ENCODE data around the gene ANKK1.

ANKK1 gene

DNA sequence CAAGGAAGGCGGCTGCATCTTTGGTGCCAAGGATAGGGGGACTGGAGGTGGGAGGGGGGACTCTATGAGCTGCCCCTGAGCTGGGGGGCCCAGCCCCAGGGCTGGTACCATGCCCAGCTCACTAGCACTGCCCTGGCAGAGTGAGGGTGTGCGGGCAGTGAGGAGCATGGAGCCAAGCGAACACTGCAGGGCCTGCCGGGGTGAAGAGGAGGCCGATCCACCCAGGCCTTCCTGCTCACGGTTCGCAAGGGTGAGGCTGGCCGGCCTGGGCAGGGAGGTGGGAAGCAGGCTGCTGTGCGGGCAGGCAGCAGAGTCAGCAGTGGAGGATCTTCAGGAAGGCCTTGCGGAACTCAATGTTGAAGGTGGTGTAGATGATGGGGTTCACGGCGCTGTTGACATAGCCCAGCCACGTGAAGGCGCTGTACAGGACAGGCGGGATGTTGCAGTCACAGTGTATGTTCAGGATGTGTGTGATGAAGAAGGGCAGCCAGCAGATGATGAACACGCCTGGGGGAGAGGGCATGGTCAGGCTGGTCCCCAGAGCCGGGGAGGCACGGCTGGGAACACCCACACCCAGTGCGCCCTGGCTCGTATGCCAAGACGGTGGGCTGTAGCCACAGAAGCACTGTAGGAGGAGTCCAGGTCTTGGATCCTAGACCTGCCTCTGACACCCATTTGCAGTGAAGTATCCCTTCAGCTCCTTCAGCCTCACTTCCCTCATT, 23.0 kb downstream of the ANKK1 start:
- DNase-seq (ENCODE audit: low read depth in 2 of 2): no peak

GRCh38 chr11:113411536-113411935, 24.0 kb downstream of the ANKK1 start:
- no peak for DNase-seq (ENCODE audit: low read depth in 2 of 2)

- DNase-seq (ENCODE audit: low read depth in 2 of 2): no peak
Measured at GRCh38 chr11:113412675-113413074, 25.1 kb downstream of the ANKK1 start.

DNA sequence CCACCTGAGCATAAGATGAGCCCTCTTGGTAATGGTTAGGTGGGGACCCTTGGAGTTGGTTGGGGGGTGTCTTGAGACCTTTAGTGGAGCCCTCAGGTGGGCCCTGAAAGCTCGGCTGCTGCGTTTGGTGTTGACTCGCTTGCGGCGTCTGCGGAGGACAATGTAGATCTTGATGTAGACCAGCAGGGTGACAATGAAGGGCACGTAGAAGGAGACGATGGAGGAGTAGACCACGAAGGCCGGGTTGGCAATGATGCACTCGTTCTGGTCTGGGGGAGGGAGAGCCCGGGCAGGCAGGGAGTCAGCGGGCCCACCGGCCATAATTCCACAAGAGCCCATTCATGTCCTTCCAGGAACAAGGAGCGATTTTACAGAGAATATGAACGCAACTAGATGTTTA, 27.8 kb downstream of the ANKK1 start:
- DNase-seq (ENCODE audit: low read depth in 2 of 2): no peak

- DNase-seq (ENCODE audit: low read depth in 2 of 2): no peak
Measured at GRCh38 chr11:113417428-113417827, 29.8 kb downstream of the ANKK1 start.

GRCh38 chr11:113419454-113420003, 31.9 kb downstream of the ANKK1 start:
- no peak for DNase-seq (ENCODE audit: low read depth in 2 of 2)

GRCh38 chr11:113420808-113421207, 33.2 kb downstream of the ANKK1 start:
- no peak for DNase-seq (ENCODE audit: low read depth in 2 of 2)

DNA sequence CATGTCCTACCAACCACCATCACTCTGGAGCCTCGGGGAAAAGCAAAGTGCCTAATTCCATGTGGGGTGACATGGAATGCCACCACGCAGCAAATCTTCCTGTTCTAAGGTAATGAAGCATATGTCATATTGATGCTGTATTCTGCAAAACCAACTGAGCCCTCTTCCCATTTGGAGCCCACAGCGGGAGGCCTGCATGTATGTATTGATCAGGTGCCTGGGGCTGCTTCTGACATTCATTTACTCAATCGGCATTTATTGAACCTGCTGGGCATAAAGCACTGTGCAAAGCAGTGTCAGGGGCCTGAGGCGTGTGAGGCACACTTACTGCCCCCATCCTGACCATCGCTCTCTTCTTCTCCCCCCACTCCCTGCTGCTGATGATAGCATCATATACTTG, 39.1 kb downstream of the ANKK1 start:
- no peak for DNase-seq (ENCODE audit: low read depth in 2 of 2)

DNA sequence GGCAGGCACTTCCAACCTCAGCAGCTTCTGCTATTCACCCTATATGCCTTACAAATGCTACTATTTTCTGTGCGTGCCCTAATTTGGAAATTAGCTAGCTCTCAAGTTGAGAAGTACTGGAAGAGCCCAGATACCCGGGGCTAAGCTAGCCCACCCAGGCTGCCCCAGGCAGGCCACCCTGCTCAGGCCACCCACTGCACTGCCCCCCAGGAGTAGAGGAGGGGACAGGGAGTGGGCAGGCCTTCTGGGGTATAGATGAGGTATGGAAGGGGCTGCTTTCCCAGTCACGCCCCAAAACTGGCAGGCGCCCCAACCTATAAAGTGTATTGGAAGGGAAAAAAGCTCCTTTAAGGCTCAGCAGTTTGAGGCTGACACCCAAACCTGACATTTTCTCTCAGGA, 44.2 kb downstream of the ANKK1 start:
- no peak for DNase-seq (ENCODE audit: low read depth in 2 of 2)

- DNase-seq (ENCODE audit: low read depth in 2 of 2): no peak
Measured at GRCh38 chr11:113435190-113435968, 47.8 kb downstream of the ANKK1 start.

- DNase-seq (ENCODE audit: low read depth in 2 of 2): no peak
Measured at GRCh38 chr11:113436672-113437252, 49.2 kb downstream of the ANKK1 start.

DNA sequence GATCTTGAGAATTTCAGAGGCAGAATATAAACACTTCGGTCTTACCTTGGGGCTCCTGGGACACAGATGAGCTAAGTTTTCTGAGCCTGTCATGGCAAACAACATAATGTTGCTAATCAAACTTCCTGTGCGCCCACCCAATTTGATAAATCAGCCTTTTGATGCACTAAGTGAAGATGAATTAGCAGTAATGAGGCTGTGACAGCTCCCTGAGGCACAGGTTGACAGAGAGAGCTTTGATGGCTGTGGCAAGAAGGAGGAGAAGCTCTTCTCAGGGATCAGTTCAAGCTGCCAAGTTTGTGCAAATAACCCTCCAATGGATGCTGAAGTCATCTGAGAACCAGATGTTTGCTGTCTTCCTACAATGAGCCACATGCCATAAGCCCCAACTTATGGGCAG, 53.2 kb downstream of the ANKK1 start:
- DNase-seq (ENCODE audit: low read depth in 2 of 2): no peak

- DNase-seq (ENCODE audit: low read depth in 2 of 2): no peak
Measured at GRCh38 chr11:113444502-113445123, 57.0 kb downstream of the ANKK1 start.

- DNase-seq (ENCODE audit: low read depth in 2 of 2): no peak
Measured at GRCh38 chr11:113446112-113446511, 58.5 kb downstream of the ANKK1 start.

DNA sequence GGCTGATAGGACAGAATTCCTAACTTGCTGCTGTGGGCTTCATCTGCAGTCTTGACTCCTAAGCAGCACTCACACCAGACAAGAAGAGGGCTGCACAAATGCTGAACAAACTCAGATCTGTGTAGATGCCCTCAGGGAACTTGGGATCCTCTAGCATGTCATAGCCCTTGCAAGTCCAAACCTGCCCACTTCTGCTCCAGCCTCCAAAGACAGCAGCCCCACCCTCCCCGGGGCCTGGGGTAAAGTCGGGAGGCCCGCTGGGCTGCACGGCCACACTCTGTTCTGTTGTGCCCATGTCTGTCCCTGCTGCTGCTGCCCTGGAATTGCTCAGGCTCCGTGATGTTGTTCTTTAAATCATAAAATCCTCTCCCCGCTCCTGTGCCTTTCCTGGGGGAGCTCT, 59.4 kb downstream of the ANKK1 start:
- DNase-seq (ENCODE audit: low read depth in 2 of 2): no peak

- no peak for DNase-seq (ENCODE audit: low read depth in 2 of 2)
Measured at GRCh38 chr11:113447621-113448315, 60.2 kb downstream of the ANKK1 start.

DNA sequence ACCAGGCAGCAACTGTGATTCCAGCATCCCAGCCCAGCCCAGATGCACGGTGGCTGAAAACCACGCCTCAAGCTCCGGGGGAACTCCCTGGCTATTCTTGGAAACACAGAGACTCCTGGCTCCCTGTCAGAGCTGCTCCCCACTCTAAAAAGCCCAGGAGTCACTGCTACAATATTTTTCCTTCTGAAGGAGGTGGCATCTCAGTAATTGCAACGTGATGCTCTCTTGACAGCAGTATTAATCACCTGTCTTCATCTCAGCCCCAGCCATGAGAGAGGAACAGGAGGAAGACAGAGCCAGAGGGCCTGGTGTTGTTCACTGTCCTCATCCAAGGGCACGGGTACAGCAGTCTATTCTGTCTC, 60.7 kb downstream of the ANKK1 start:
- no peak for DNase-seq (ENCODE audit: low read depth in 2 of 2)

- no peak for DNase-seq (ENCODE audit: low read depth in 2 of 2)
Measured at GRCh38 chr11:113449743-113450142, 62.2 kb downstream of the ANKK1 start.
